Fibroblast of mammary gland (primary cell): ENCODE data around the gene BPIFB2.

Experiments
- DNase-seq: peaks from one replicate; pipeline ENCODE4 v3.0.0-alpha.2; 2010; ENCODE audit warnings: low read depth
- H3K4me3 ChIP-seq: 2 replicates; pipeline ENCODE4 v1.5.1; 2011; ENCODE audit warnings: low read depth, mild to moderate bottlenecking, low read length, moderate library complexity; ENCODE audit not compliant: control insufficient read depth
- TF ChIP-seq, protein P1 (sequence below): conservative IDR thresholded peaks from 2 replicates; pipeline ENCODE4 v1.5.1; 2011; ENCODE audit warnings: low read depth, low read length, inconsistent platforms; ENCODE audit not compliant: control insufficient read depth, insufficient read depth

BPIFB2 gene

DNA sequence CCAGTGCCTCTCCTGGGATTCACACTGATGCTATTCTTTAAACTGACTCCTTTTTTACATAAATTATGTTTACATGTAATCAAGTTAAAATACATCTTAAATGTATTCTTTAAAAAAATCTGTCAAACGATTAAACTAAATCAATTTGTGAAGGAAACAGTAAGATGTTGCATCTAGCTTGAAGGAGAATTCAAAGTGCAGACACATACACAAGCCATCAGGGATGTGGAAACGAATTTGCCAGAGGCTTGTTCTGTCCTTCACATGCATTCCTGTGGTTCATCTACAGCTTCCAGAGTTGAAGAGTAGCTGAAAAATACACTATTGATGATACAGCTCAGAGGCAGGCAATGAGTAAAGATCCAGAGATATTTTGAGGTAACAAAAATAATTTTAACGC is 38.9 kb downstream of the BPIFB2 start:
- no peak for DNase-seq
- TF ChIP-seq, protein P1, sequence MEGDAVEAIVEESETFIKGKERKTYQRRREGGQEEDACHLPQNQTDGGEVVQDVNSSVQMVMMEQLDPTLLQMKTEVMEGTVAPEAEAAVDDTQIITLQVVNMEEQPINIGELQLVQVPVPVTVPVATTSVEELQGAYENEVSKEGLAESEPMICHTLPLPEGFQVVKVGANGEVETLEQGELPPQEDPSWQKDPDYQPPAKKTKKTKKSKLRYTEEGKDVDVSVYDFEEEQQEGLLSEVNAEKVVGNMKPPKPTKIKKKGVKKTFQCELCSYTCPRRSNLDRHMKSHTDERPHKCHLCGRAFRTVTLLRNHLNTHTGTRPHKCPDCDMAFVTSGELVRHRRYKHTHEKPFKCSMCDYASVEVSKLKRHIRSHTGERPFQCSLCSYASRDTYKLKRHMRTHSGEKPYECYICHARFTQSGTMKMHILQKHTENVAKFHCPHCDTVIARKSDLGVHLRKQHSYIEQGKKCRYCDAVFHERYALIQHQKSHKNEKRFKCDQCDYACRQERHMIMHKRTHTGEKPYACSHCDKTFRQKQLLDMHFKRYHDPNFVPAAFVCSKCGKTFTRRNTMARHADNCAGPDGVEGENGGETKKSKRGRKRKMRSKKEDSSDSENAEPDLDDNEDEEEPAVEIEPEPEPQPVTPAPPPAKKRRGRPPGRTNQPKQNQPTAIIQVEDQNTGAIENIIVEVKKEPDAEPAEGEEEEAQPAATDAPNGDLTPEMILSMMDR, result no peak
- no peak overlapping the region for H3K4me3 ChIP-seq

DNA sequence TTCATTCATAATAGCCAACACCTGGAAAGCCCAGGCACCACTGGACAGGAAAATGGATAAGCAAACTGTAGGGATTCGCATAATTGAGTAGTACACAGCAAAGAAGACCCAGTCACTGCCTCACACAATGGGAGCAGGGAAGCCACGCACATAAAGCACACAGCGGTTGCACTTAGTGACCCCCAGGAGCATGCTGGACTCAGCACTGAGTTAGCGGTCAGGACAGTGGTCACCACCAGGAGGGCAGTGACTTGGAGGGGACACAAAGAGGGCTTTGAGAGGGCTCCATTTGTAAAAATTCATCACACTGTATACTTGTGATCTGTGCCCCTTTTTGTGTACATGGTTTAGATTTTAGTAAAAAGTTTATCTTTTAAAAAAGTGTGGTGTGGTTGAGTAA is 43.8 kb downstream of the BPIFB2 start:
- no peak for DNase-seq
- TF ChIP-seq, protein P1, result no peak
- no peak overlapping the region for H3K4me3 ChIP-seq

DNA sequence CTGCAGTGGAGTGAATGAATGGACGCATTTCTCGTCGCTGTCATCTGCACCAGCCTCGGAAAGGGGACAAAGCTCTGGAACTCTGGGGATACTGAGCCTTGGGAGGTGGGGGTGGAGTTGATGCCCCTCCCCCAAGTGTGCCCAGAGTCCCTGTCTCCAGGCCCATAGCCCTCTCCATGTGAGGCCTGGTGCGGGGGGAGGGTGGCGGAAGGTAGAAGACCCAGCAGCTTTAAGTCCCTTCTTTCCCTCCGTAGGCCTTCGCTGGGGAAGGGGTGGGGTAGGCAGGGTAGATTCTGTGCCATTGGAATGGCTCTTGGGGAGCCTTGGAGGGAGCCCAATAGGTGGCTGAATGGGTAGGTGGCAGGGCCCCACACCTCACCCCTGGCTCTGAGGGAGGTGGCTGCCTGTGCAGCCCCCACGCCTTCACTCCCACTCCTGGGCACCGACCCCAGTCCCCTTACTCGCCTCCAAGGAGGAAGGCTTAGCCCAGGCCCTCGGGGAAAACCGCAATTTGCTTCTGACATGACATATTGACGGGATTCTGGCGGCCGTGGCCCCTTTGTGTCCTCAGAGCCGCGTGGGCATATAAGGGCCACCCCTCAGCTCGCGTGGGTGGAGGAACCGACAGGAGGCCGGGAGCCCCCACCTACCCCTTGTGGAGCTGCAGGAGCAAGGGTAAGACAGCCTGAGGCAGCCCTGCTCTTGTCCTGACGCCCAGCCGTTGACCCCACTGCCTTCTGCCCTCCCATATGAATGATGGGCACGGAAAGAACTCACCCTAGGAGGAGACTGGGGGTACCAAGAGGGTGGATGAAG is 46.0 kb downstream of the BPIFB2 start, which contains the start of gene BPIFB3:
TSS of gene BPIFB3 (plus strand) at position 613 of the 816 bp plus-strand sequence. CDS start 1,533 bp downstream, outside the sequence.
- TF ChIP-seq, protein P1, result no peak
- no peak within 1 kb of the TSS for H3K4me3 ChIP-seq
- no peak for DNase-seq

DNA sequence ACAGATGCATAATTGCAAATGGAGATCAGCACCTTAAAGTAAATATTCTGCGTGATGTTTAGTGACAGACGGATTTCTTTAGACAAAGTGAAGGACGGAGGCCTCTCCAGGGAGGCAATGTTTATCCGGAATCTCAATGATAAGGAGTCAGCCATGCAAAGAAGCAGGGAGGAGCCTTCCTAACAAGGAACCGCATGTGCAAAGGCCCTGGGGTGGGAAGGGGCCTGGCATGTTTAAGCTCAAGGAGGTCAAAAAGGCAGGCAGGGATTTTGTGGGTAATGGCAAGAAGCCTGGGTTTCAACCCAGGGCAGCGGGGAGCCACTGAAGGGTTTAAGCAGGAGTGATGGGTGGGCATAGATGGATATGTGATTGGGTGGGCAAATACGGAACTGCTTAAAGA is 46.9 kb downstream of the BPIFB2 start:
- H3K4me3 ChIP-seq, result no peak overlapping the region
- TF ChIP-seq, protein P1, result no peak
- no peak for DNase-seq

DNA sequence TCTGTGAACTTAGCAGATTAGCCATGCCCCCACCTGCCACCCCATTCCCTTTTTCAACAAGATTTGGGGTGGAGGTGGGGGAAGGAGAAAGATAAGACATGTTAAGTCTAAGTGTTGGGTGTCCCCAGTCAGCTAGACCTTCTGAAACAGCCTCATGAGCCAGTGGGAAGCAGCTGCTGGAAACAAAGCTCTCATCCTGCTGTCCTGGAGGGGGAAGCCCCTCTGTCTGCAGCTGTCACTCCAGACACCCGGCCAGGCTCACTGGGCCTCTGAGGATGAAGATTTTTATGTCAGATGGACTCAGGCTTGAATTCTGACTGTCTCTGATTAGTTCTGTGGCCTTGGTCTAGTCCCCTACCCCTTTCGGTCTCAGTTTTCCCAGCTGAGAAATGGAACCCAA is 47.3 kb downstream of the BPIFB2 start:
- no peak overlapping the region for H3K4me3 ChIP-seq
- DNase-seq, result no peak
- TF ChIP-seq, protein P1, result no peak

DNA sequence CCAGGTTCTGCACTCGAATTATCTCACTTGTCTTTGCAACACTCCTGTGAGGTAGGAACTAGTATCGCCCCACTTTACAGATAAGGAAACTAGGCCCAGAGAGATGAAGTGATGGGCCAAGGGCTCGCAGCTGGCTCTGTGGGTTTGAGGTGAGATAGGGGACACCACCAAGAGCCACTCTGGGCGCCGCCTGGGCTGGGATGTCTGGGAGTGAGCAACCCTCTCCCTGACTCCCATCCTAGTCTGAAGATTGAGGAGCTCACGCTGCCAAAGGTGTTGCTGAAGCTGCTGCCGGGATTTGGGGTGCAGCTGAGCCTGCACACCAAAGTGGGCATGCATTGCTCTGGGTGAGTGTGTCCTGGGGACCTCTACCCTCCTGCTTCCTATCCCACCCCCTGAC is 51.6 kb downstream of the BPIFB2 start:
- DNase-seq, result no peak
- TF ChIP-seq, protein P1, result no peak
- no peak overlapping the region for H3K4me3 ChIP-seq
